Nephron (organoid): Measurements from ENCODE around the gene TRIM27.

ENCODE experiments used
- H3K27ac Mint-ChIP-seq, 3 experiments: 2 replicates each; pipeline ENCODE4 v1.8.0; 2020; ENCODE audit warnings: mixed read lengths in 3 of 3, mild to moderate bottlenecking in 2 of 3, moderate library complexity in 1 of 3
- H3K27me3 Mint-ChIP-seq: 2 replicates; pipeline ENCODE4 v1.8.0; 2021; ENCODE audit warnings: low read depth, mild to moderate bottlenecking, moderate library complexity, mixed read lengths
- H3K36me3 Mint-ChIP-seq: 2 replicates; pipeline ENCODE4 v1.8.0; 2020; ENCODE audit warnings: low read depth, mixed read lengths
- H3K4me1 Mint-ChIP-seq: 2 replicates; pipeline ENCODE4 v1.8.0; 2020; ENCODE audit warnings: mixed read lengths
- H3K4me3 Mint-ChIP-seq, 3 experiments: 2 replicates each; pipeline ENCODE4 v1.8.0; 2020; ENCODE audit warnings: mild to moderate bottlenecking in 3 of 3, mixed read lengths in 3 of 3, moderate library complexity in 2 of 3
- H3K9me3 Mint-ChIP-seq: 2 replicates; pipeline ENCODE4 v1.8.0; 2020; ENCODE audit warnings: mixed read lengths
- TF ChIP-seq, protein P1 (sequence below), 3 experiments: fragments of 200-600 bp; sonication (generic); IDR thresholded peaks; one replicate each; pipeline ENCODE4 v1.5.0; 2021; ENCODE audit warnings: antibody characterized with exemption in 3 of 3; ENCODE audit not compliant: unreplicated experiment in 3 of 3

TRIM27 gene

GRCh38 chr6:28927846-28928245 lies 4.1 kb upstream of the TRIM27 start:
- Mint-ChIP-seq H3K36me3 (no peaks in the 10 kb centered on the region), H3K27me3 (no peaks in the 10 kb centered on the region), H3K9me3 (no peaks in the 10 kb centered on the region), H3K4me1 (peaks cover under 1% of the 10 kb centered on the region), H3K4me3 (peak overlapping the region in 2 of 3 experiments; percentile 41), H3K27ac (peak overlapping the region in 2 of 3 experiments; percentile 1 to 9)
- TF ChIP-seq, protein P1, sequence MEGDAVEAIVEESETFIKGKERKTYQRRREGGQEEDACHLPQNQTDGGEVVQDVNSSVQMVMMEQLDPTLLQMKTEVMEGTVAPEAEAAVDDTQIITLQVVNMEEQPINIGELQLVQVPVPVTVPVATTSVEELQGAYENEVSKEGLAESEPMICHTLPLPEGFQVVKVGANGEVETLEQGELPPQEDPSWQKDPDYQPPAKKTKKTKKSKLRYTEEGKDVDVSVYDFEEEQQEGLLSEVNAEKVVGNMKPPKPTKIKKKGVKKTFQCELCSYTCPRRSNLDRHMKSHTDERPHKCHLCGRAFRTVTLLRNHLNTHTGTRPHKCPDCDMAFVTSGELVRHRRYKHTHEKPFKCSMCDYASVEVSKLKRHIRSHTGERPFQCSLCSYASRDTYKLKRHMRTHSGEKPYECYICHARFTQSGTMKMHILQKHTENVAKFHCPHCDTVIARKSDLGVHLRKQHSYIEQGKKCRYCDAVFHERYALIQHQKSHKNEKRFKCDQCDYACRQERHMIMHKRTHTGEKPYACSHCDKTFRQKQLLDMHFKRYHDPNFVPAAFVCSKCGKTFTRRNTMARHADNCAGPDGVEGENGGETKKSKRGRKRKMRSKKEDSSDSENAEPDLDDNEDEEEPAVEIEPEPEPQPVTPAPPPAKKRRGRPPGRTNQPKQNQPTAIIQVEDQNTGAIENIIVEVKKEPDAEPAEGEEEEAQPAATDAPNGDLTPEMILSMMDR (IDR thresholded peaks at IDR 0.05; ENCODE audit: unreplicated experiment in 3 of 3) = no peak

GRCh38 chr6:28922821-28923317 lies 916 bp downstream of the TRIM27 start:
- no peaks in the 10 kb centered on the region for H3K27me3 Mint-ChIP-seq
- H3K36me3 Mint-ChIP-seq = peaks cover 42% of the 10 kb centered on the region
- H3K27ac Mint-ChIP-seq = peak overlapping the region; percentile 93 to 98 (median 95)
- no peaks in the 10 kb centered on the region for H3K9me3 Mint-ChIP-seq
- TF ChIP-seq, protein P1 (IDR thresholded peaks at IDR 0.05; ENCODE audit: unreplicated experiment in 3 of 3) = no peak
- peaks cover 24% of the 10 kb centered on the region for H3K4me1 Mint-ChIP-seq
- peak overlapping the region; percentile 89 to 96 (median 90) for H3K4me3 Mint-ChIP-seq

DNA sequence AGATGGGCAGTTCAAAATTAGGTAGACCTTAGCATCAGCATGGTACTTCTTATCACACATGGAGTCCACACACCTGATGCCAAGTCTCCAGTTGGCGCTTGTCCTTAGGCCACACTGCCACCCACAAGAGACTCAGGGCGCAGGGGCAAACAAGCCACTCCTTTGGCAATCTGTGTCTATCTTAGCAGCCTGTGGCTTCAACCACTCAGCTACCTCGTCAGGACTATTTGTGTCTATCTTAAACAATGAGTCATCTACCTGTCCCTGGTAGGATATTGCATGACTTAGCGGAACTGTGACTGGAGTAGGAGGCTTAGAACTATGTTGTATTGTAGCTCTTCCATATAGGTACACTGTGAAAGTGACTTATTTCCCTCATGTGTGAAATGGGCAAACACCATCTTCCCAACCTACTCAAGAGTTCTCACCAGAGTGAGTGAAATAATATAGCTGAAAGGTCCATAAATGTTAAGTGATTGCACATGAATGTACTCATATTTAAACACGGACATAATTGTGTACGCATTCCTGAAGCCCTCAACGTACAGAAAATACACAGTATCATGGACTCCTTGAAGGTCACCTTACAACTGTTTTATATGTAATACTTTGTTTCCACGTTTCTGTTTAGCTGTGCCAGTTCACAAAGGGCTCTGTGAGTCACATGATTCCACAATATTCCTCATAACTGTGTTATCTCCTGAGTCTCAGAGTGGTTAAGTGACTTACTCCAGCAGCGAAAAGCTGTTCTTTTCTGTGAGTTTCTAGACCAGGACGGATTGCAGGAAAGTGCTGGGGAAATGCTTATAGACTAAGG lies 1.6 kb downstream of the TRIM27 start:
- peak overlapping the region; percentile 89 to 96 (median 90) for H3K4me3 Mint-ChIP-seq
- H3K27me3 Mint-ChIP-seq = no peaks in the 10 kb centered on the region
- peak overlapping the region; percentile 93 to 98 (median 95) for H3K27ac Mint-ChIP-seq
- TF ChIP-seq, protein P1 (IDR thresholded peaks at IDR 0.05; ENCODE audit: unreplicated experiment in 3 of 3) = no peak
- H3K9me3 Mint-ChIP-seq = no peaks in the 10 kb centered on the region
- H3K4me1 Mint-ChIP-seq = peaks cover 24% of the 10 kb centered on the region
- peaks cover 49% of the 10 kb centered on the region for H3K36me3 Mint-ChIP-seq

- TF ChIP-seq, protein P1 (IDR thresholded peaks at IDR 0.05; ENCODE audit: unreplicated experiment in 3 of 3) = no peak
These were observed 3.5 kb downstream of the TRIM27 start for GRCh38 chr6:28920281-28920680.

GRCh38 chr6:28914941-28915340 lies 8.8 kb downstream of the TRIM27 start:
- Mint-ChIP-seq H3K4me3 (no peak overlapping the region), H3K27me3 (no peaks in the 10 kb centered on the region), H3K36me3 (peaks cover 72% of the 10 kb centered on the region), H3K9me3 (no peaks in the 10 kb centered on the region), H3K27ac (no peak overlapping the region), H3K4me1 (no peaks in the 10 kb centered on the region)
- TF ChIP-seq, protein P1 (IDR thresholded peaks at IDR 0.05; ENCODE audit: unreplicated experiment in 3 of 3) = no peak

More at GRCh38 chr6:28920281-28920680, 3.5 kb downstream of the TRIM27 start:
- Mint-ChIP-seq H3K4me3 (peak overlapping the region; percentile 85 to 96 (median 89)), H3K4me1 (peaks cover 24% of the 10 kb centered on the region), H3K9me3 (no peaks in the 10 kb centered on the region), H3K27ac (peak overlapping the region in 1 of 3 experiments; percentile 45), H3K36me3 (peaks cover 60% of the 10 kb centered on the region), H3K27me3 (no peaks in the 10 kb centered on the region)
